HepG2 (cell line): ENCODE measurements around the gene NOL4. TPM values are rescaled to one million over a fixed set of nuclear protein-coding genes. Genes with fewer than 3 reads are reported as not detected.

Experiments
- ATAC-seq: fragments of 200-7000 bp; cut with Tn5 transposase; 3 replicates; pipeline ENCODE4 v1.9.1; 2020; ENCODE audit warnings: mild to moderate bottlenecking, moderate library complexity
- BruUV-seq: library from RNA; stranded (reverse); fragments of 400-500 nt; replicated peaks from 2 replicates; lab custom pipeline; 2021; lab: Mats Ljungman, UMichigan
- CTCF ChIA-PET: fragments of 300-600 bp; formaldehyde crosslinking; extraction: SDS; loops from one replicate; lab custom pipeline; 2021; ENCODE audit warnings: low total read pairs, inconsistent platforms, low intra/inter-chr PET ratio; lab: Yijun Ruan, JAX
- POLR2A ChIA-PET: fragments of 350-600 bp; sonication (Branson Sonifier 250); formaldehyde crosslinking; loops from one replicate; lab custom pipeline; 2020; ENCODE audit warnings: antibody characterized with exemption, inconsistent platforms; lab: Yijun Ruan, JAX
- DNase-seq: peaks from one replicate; pipeline ENCODE4 v3.0.0-alpha.2; 2015; ENCODE audit warnings: low spot score
- FAIRE-seq: peaks from 3 replicates; lab custom pipeline; 2011; peaks lifted over from hg19 to GRCh38; lab: Jason Lieb, UNC
- H2AFZ ChIP-seq: one replicate; pipeline ENCODE4 v1.6.1; 2011; ENCODE audit warnings: low read length, inconsistent platforms
- H3K27ac ChIP-seq: fragments of 300-600 bp; 3 replicates; pipeline ENCODE4 v1.8.0; 2011; ENCODE audit warnings: mixed run types, mild to moderate bottlenecking, mixed read lengths, low read length, inconsistent platforms; ENCODE audit not compliant: insufficient read depth; ENCODE audit errors: extremely low read length
- H3K27me3 ChIP-seq, 2 experiments: fragments of 200-600 bp in 1 of 2; 2 replicates in 1 of 2; 3 replicates in 1 of 2; pipeline versions ENCODE4 v1.6.0 to v1.8.0; 2011; ENCODE audit warnings: low read length in 2 of 2, mild to moderate bottlenecking in 2 of 2, moderate library complexity in 2 of 2, inconsistent platforms in 1 of 2; ENCODE audit not compliant: insufficient read depth in 2 of 2, control insufficient read depth in 1 of 2
- H3K36me3 ChIP-seq, 2 experiments: fragments of 200-600 bp in 1 of 2; replicated peaks in 1 of 2; 2 replicates in 1 of 2; 3 replicates in 1 of 2; pipeline versions ENCODE4 v1.5.1 to v1.8.0; 2011; ENCODE audit warnings: low read length in 2 of 2, inconsistent platforms in 1 of 2; ENCODE audit not compliant: insufficient read depth in 2 of 2, control insufficient read depth in 1 of 2
- H3K4me1 ChIP-seq: 2 replicates; pipeline ENCODE4 v1.5.1; 2012; ENCODE audit warnings: low read length, inconsistent platforms; ENCODE audit not compliant: insufficient read depth
- H3K4me2 ChIP-seq: 2 replicates; pipeline ENCODE4 v1.6.0; 2011; ENCODE audit warnings: low read depth, low read length, inconsistent platforms
- H3K4me3 ChIP-seq, 3 experiments: fragments of 200-600 bp in 1 of 3; sonication (generic), shearing (Covaris generic) in 1 of 3; replicated peaks in 1 of 3; 2 replicates each; pipeline ENCODE4 v1.5.1; 2011 to 2016; ENCODE audit warnings: low read length in 3 of 3, inconsistent platforms in 2 of 3, low read depth in 2 of 3, mild to moderate bottlenecking in 2 of 3, control low read depth in 1 of 3, mixed read lengths in 1 of 3; ENCODE audit not compliant: insufficient read depth in 1 of 3
- H3K79me2 ChIP-seq: one replicate; pipeline ENCODE4 v1.6.1; 2011; ENCODE audit warnings: low read length, inconsistent platforms; ENCODE audit not compliant: insufficient read depth
- H3K9ac ChIP-seq: 2 replicates; pipeline ENCODE4 v1.6.0; 2011; ENCODE audit warnings: mild to moderate bottlenecking, low read depth, low read length, inconsistent platforms; ENCODE audit not compliant: insufficient read depth
- H3K9me3 ChIP-seq: 2 replicates; pipeline ENCODE4 v1.5.1; 2012; ENCODE audit warnings: mild to moderate bottlenecking, low read length
- H4K20me1 ChIP-seq: 2 replicates; pipeline ENCODE4 v1.6.0; 2011; ENCODE audit warnings: inconsistent platforms, mild to moderate bottlenecking, low read length, moderate library complexity; ENCODE audit not compliant: insufficient read depth
- BCL3 ChIP-seq: sonication (generic); formaldehyde crosslinking; IDR thresholded peaks from 2 replicates; pipeline ENCODE4 v1.5.1; 2020; ENCODE audit warnings: mild to moderate bottlenecking, missing genetic modification reagents, moderate library complexity
- KAT2B ChIP-seq: fragments of 150-350 bp; IDR thresholded peaks from 2 replicates; pipeline ENCODE4 v1.6.1; 2014; ENCODE audit warnings: low read depth, low read length, borderline replicate concordance
- TAF15 ChIP-seq: fragments of 200-400 bp; formaldehyde crosslinking; IDR thresholded peaks from one replicate; pipeline ENCODE4 v1.6.1; 2018; ENCODE audit warnings: mild to moderate bottlenecking, low read depth, low read length; ENCODE audit not compliant: poor library complexity, severe bottlenecking
- THAP9 ChIP-seq: sonication (generic); formaldehyde crosslinking; IDR thresholded peaks from 2 replicates; pipeline ENCODE4; 2020; ENCODE audit warnings: missing genetic modification reagents, mild to moderate bottlenecking, borderline replicate concordance
- TMF1 ChIP-seq: sonication (generic); formaldehyde crosslinking; IDR thresholded peaks from 2 replicates; pipeline ENCODE4 v1.8.1; 2022; ENCODE audit warnings: low read depth, missing genetic modification reagents
- YEATS4 ChIP-seq: sonication (generic); formaldehyde crosslinking; IDR thresholded peaks from 2 replicates; pipeline ENCODE4 v1.4.0; 2020; ENCODE audit warnings: missing genetic modification reagents, borderline replicate concordance
- ZNF235 ChIP-seq: sonication (generic); formaldehyde crosslinking; IDR thresholded peaks from 2 replicates; pipeline ENCODE4 v1.8.1; 2023; ENCODE audit warnings: mild to moderate bottlenecking, missing genetic modification reagents, borderline replicate concordance
- ZNF691 ChIP-seq: sonication (generic); formaldehyde crosslinking; IDR thresholded peaks from 2 replicates; pipeline ENCODE4 v1.4.0; 2020; ENCODE audit warnings: missing genetic modification reagents, low read depth, mild to moderate bottlenecking, borderline replicate concordance
- WGBS: methylation state at CpG from one replicate; pipeline ENCODE4 v1.1.6; 2017; ENCODE audit warnings: low lambda C conversion rate; 5-methylcytosine and 5-hydroxymethylcytosine counted together
- in situ Hi-C: cut with HindIII; loops from 2 replicates; pipeline ENCODE4 v1.10.0; 2017; ENCODE audit warnings: low pct_unique_long_range_greater_than_20kb; ENCODE audit not compliant: extremely low pct_ligation_motif_present
- intact Hi-C: fragments of 100-400 bp; cut with micrococcal nuclease; formaldehyde crosslinking; loops from one replicate; pipeline ENCODE4 v1.10.0; 2022; ENCODE audit not compliant: unreplicated experiment
- polyA plus RNA-seq, 8 experiments: library from polyadenylated mRNA; depleted of rRNA in 3 of 8; stranded (reverse) in 7 of 8; unstranded in 1 of 8; fragments of >200 nt; fragmentation: Illumina TruSeq in 4 of 8; extraction: Trizol in 4 of 8; gene quantifications; 2 replicates each; pipeline versions ENCODE4 v1.2.1 to v1.2.3, GENCODE V29; 2011 to 2016; ENCODE audit warnings: low read depth in 4 of 8, missing spikeins in 1 of 8, mixed read lengths in 1 of 8; ENCODE audit not compliant: insufficient read depth in 1 of 8
- total RNA-seq, 5 experiments: library from RNA; depleted of rRNA; stranded (reverse); fragments of >200 nt; fragmentation: Illumina TruSeq; extraction: Trizol; gene quantifications; 2 replicates each; pipeline ENCODE4 v1.2.3, GENCODE V29; 2016; ENCODE audit warnings: low read depth in 1 of 5

The NOL4 gene
- total and polyA plus RNA-seq, 2 of the 13 experiments (the other 11 are each of a cell fraction or from before 2014, with no cell fraction given) = 1.8 TPM; not detected in 1

DNA sequence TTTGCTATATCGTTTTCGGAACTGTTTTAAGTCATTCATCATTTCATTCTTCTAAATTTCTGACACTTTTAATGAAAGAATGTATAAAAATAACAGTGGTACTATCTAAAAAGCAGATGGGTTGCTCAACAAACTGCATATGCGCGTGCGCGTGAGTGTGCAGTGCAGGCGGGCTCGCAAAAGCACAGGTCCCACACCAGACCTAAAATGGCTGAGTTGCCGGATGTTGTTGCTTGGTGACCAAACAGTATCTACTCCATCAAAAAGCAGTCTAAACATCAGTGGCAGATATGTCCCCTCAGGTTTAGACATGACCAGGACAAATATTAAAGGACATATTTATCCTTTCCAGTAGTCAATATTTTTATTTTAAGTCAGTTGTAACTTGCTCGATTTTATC lies 5.1 kb downstream of the NOL4 start:
- H3K9ac ChIP-seq = no peak overlapping the region
- ChIA-PET POLR2A (no interaction called here), CTCF (no interaction called here)
- no peak overlapping the region for H2AFZ ChIP-seq
- no peak overlapping the region for H3K4me3 ChIP-seq
- no peak for ATAC-seq
- peaks cover 5 to 31% of the 10 kb centered on the region in 2 experiments for H3K27me3 ChIP-seq
- peaks cover 25% of the 10 kb centered on the region for H3K4me1 ChIP-seq
- in situ Hi-C loops (loop anchor here (10.0 kb wide), 1 partner anchor 105 kb away; no protein-coding TSS in a partner anchor), intact Hi-C loops (no loop called here)
- no peaks in the 10 kb centered on the region for H3K9me3 ChIP-seq
- no peaks in the 10 kb centered on the region for H4K20me1 ChIP-seq
- no peak for FAIRE-seq
- no peak overlapping the region for H3K27ac ChIP-seq
- WGBS = 62% methylated on average over 10 of the region's 10 CpGs
- no peak for DNase-seq
- no peaks in the 10 kb centered on the region for H3K36me3 ChIP-seq
- no TSS peak for BruUV-seq
- TF ChIP-seq YEATS4 (CRISPR knock-in tag) (no peak), THAP9 (CRISPR knock-in tag) (no peak), ZNF235 (CRISPR knock-in tag) (no peak), KAT2B (no peak), TAF15 (no peak), BCL3 (no peak), TMF1 (no peak), ZNF691 (CRISPR knock-in tag) (no peak)
- no peak overlapping the region for H3K4me2 ChIP-seq
- H3K79me2 ChIP-seq = no peaks in the 10 kb centered on the region
